HG02852 (cell line): ENCODE measurements around the gene SZT2.
A peak's percentile ranks its signal among the peaks of the same experiment; 100 is the strongest.
"Not testable (repeated sequence)": the region's sequence is repeated elsewhere in the genome, so short reads cannot be mapped to it uniquely, and the experiment has no call there.

Experiments used
- ATAC-seq: cut with Tn5 transposase; IDR thresholded peaks from one replicate; pipeline ENCODE4 v1.9.1; 2021; ENCODE audit warnings: mild to moderate bottlenecking, moderate library complexity; ENCODE audit not compliant: unreplicated experiment

Gene SZT2

DNA sequence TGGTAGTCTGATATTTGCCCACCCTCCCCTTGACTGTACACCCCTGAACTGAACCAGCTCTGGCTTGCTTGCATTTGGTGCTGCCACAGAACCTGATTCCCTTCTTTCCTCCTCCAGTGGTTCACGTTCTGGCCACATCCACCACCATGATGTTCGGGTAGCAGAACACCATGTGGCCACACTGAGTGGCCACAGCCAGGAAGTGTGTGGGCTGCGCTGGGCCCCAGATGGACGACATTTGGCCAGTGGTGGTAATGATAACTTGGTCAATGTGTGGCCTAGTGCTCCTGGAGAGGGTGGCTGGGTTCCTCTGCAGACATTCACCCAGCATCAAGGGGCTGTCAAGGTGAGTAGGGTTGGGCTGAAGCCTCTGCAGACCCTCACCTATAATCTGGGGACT is 29.1 kb upstream of the SZT2 start:
- no peak for ATAC-seq

GRCh38 chr1:43363283-43363934 is 26.3 kb upstream of the SZT2 start:
- no peak for ATAC-seq

DNA sequence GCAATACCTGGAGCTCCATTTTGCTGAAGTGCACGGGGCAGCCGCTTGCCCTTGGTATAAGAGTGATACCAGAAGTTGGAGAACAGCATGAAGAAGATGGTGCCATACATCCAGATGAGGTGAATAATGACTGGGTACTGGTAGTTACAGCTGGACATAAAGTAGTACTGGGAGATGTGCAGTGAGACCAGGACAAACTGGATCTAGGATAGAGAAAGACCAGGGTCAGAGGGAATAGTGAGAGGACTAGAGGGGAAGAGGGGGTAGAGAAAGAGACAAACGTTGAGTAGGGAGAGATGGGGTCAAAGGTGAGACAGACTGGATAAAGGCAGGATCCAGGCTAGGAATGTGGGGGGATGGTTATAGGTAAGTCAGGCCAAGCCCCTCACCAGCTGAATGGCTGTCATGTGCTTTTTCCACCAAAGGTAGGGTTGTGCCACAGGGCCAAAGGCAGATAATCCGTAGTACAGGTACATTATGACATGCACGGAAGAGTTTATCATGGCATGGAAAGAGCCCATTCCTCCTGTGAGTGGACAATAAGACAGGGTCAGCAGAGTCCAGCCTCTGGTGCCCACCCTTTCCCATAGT is 25.7 kb upstream of the SZT2 start:
- no peak for ATAC-seq

GRCh38 chr1:43365678-43366077 is 24.0 kb upstream of the SZT2 start:
- no peak for ATAC-seq

DNA sequence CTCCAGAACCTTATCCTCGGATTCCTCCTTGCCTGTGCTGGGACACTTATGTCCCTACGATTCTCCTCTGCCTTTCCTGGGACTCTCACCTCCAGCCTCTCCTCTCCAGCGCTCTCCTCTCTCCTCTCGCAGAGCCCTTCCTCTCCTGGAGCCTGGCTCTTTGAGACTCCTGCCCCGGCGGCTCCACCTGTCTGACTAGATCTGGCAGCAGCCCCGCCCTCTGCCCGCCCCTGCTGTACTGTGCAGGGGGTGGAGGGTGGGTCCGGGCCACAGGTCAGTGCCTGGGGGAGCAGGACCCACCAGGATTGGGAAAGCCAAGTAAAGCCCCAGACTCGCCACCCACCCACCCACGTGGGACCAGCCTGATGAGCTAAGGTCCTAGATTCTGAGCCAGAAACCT is 23.5 kb upstream of the SZT2 start:
- no peak for ATAC-seq

DNA sequence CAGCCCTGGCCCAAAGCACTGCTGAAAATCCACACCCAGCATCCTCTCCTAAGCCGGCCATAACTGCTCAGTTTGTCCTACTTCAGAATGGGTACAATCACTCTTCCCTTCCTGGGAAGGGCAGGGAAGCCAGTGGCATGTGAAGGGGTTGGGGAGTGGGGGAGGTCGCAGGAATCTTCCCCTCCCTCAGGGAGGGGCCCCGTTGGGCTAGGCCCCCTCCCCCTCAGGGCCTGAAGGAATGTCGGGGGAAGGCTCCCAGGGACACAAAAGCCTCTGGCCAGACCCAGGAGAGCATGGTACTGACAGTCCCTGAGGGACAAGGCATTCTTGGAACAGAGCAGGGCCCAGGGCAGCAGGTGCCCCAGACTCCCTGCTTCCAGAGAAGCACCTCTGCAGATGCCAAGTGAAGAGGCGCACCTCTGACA is 23.1 kb upstream of the SZT2 start:
- no peak for ATAC-seq

GRCh38 chr1:43367026-43367903 is 22.4 kb upstream of the SZT2 start:
- ATAC-seq: peak; percentile 45

- peak; percentile 66 for ATAC-seq
These were observed 21.6 kb upstream of the SZT2 start, which contains the start of gene ELOVL1 for GRCh38 chr1:43367904-43368645. Gene ELOVL1 (minus strand): TSS chr1:43368011. CDS start chr1:43365609, 2,402 bp downstream.

GRCh38 chr1:43368646-43369020 is 21.1 kb upstream of the SZT2 start:
- ATAC-seq: no peak

DNA sequence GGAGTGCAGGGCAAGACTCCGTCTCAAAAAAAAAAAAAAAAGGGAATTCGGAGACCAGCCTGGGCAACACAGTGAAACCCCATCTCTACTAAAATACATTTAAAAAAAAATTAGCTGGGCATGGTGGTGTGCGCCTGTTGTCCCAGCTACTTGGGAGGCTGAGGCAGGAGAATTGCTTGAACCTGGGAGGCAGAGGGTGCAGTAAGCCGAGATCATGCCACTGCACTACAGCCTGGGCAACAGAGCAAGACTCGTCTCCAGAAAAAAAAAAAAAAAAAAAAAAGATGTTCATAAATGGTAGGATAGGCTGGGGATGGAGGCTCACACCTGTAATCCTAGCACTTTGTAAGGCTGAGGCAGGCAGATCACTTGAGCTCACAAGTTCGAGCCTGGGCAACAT is 19.9 kb upstream of the SZT2 start:
- not testable (repeated sequence) for ATAC-seq

DNA sequence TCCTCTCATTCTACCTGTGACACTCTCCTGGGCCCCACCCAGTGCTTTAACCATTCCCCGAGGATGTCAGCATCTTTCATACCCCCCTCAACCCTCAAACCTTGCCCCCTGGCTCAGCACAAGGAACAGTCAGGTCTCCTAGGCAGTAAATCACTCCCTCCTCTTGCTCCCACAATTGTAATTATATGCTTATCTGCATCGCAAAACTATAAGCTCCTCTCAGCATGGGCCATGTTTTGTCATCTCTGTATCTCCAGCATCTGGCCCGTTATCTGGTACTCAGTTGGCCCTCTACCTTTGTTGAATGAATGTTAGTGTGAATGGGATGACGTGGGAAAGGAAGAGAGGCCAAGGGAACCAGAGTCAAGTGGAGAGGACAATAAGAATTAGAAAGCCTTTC is 19.1 kb upstream of the SZT2 start:
- no peak for ATAC-seq

GRCh38 chr1:43372172-43372571 is 17.5 kb upstream of the SZT2 start:
- ATAC-seq: no peak

DNA sequence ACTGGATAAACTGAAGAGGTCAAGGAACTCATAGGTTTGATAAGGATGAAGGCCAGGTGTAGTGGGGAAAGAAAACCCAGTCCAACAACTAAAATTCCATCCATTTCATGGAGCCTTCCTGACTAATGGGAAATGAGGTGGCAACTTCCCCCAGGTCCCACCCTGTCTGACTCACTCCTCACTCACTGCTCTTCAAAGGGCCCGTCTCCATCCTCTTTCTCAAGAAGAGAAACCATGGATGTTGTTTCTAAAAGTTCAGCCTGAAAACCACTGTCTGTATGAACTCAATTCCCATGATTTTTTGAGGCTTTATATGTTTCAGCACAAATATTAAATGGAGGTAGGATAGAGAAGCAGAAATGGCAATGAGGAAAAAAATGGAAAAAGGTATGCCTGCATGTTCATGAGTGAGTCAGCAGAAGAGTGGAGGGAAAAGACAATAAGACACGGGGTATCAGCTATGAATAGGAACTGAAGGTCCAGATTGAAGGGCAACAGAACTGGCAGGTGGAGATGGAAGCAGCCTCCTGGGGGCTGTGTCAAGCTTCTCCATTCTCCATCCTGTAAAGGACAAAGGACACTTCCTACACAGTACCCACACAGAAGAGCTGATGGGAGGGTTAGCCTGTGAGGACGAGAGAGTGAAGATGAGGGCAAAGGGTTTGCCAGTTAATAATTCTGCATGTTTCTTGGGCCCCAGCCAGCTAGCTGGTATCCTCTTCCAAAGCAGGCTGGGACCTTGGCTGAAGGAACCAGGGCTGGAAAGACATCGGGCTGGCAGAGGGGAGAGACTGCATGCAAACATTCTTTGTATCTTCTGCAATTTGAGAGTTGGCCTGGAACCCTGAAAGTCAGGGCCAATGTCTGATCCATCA is 16.4 kb upstream of the SZT2 start:
- ATAC-seq: no peak

GRCh38 chr1:43376723-43377235 is 12.9 kb upstream of the SZT2 start:
- no peak for ATAC-seq

- ATAC-seq: no peak
These were observed 11.9 kb upstream of the SZT2 start for GRCh38 chr1:43377831-43378230.

GRCh38 chr1:43379476-43379875 is 10.2 kb upstream of the SZT2 start:
- ATAC-seq: no peak

GRCh38 chr1:43381612-43382011 is 8.1 kb upstream of the SZT2 start:
- ATAC-seq: no peak

- ATAC-seq: no peak
These were observed 7.5 kb upstream of the SZT2 start for GRCh38 chr1:43382027-43382779.

DNA sequence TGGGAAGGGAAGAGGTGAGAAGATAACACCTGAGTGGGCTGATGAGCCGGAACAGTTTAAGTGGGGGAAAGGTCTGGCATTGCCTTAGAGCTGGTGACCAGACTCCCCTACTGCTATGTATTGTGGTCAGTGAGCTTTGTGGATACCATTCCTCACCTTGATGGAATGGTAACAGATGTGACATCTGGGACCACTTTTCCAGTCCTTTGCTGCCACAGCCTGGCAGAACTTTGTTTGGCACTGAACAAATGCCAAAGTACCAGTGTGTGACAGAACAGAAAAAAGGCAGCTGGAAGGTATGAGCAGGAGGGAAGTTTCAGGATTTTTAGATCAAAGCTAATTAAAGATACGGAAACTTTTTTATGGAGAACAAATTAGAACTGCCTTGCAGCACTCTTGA is 6.2 kb upstream of the SZT2 start:
- no peak for ATAC-seq
